ENCODE results near the gene PRDM5.

DNA sequence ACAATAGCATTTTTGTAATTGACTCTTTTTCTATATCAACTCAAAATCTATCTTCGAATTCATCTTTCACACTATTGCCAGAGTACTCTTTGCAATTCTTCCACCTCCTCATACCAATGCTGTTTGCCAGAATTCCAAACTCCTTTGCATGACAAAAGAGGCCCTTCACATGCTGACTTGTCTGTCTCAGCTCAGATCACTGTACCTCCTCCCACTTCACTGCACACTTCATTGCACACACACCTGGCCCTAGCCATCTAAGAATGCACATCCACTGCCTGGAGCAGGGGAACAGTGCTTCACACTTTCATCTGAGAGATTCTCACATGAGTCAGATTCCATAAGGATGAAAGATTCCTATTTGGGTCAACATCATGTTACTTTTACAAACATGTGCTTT lies 56.5 kb downstream of the PRDM5 start:
- no peak for TF ChIP-seq POLR2A (IDR thresholded peaks at IDR 0.05)
- TF ChIP-seq, protein P1, sequence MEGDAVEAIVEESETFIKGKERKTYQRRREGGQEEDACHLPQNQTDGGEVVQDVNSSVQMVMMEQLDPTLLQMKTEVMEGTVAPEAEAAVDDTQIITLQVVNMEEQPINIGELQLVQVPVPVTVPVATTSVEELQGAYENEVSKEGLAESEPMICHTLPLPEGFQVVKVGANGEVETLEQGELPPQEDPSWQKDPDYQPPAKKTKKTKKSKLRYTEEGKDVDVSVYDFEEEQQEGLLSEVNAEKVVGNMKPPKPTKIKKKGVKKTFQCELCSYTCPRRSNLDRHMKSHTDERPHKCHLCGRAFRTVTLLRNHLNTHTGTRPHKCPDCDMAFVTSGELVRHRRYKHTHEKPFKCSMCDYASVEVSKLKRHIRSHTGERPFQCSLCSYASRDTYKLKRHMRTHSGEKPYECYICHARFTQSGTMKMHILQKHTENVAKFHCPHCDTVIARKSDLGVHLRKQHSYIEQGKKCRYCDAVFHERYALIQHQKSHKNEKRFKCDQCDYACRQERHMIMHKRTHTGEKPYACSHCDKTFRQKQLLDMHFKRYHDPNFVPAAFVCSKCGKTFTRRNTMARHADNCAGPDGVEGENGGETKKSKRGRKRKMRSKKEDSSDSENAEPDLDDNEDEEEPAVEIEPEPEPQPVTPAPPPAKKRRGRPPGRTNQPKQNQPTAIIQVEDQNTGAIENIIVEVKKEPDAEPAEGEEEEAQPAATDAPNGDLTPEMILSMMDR (IDR thresholded peaks at IDR 0.05): no peak
